Omental fat pad (tissue), 4 donors: ENCODE results near the gene CFP. TPM values are rescaled to one million over a fixed set of nuclear protein-coding genes. Genes with fewer than 3 reads are reported as not detected.

ENCODE experiments used
- ATAC-seq: fragments of 150-250 bp; one replicate; pipeline ENCODE4 v1.9.1; 2016; ENCODE audit warnings: mild to moderate bottlenecking, moderate library complexity; ENCODE audit not compliant: low FRiP score
- DNase-seq: peaks from one replicate; pipeline ENCODE4 v3.0.0-alpha.2; 2019; ENCODE audit warnings: low spot score
- total RNA-seq, 4 donors: library from RNA; depleted of rRNA; stranded (reverse); fragments of >200 nt; gene quantifications; one replicate each; pipeline ENCODE4 v1.1.0, GENCODE V29; 2016
- TF ChIP-seq, protein P1 (sequence below), 3 donors: fragments of 450-650 bp; IDR thresholded peaks; one replicate each; pipeline ENCODE4 v1.5.1; 2016 to 2017; ENCODE audit warnings: antibody characterized with exemption in 3 of 3, mild to moderate bottlenecking in 3 of 3, moderate library complexity in 2 of 3

CFP gene
- total RNA-seq, 4 donors from 2014 or later, result 7.4 to 53.9 (median 11.2) TPM

DNA sequence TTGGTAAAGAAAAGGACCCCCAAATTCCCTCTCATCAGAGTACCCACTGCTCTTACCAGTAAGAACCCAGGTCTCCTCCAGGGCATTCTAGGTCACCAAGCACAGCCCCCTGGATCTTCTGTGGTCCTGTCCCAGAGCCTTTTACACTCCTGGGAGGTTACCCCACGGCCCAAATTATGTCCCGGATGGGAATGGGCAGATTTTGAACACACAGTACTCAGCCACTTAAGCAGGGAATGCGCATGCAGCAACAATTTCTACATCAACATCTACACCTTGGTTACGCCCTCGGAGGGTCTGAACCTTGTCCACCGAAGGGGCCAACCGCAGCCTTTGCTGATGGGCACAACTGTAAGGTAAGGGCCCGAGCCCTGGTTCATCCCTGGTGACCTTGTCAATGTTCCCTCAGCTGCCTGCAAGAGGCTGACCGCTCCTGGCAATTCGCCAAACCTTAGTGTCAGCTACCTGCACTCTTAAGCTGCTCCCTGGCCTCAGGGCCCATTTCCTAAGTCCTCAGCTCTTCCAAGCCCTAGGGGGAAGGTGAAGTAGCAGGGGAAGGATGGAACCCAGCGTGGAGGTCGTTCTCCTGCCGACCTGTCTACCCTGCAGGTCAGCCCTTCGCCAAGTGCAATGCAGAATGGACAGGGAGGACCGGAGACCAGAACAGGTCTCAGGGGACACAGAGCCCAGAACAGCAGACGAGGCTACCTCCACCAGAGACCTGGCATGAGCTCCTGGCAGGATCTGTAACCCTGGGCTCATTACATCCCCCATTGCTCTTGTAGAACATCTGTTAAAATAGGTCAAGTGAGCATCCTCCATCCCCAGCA is 41.6 kb downstream of the CFP start:
- ATAC-seq (no peak), DNase-seq (no peak)
- TF ChIP-seq, protein P1, sequence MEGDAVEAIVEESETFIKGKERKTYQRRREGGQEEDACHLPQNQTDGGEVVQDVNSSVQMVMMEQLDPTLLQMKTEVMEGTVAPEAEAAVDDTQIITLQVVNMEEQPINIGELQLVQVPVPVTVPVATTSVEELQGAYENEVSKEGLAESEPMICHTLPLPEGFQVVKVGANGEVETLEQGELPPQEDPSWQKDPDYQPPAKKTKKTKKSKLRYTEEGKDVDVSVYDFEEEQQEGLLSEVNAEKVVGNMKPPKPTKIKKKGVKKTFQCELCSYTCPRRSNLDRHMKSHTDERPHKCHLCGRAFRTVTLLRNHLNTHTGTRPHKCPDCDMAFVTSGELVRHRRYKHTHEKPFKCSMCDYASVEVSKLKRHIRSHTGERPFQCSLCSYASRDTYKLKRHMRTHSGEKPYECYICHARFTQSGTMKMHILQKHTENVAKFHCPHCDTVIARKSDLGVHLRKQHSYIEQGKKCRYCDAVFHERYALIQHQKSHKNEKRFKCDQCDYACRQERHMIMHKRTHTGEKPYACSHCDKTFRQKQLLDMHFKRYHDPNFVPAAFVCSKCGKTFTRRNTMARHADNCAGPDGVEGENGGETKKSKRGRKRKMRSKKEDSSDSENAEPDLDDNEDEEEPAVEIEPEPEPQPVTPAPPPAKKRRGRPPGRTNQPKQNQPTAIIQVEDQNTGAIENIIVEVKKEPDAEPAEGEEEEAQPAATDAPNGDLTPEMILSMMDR (IDR thresholded peaks at IDR 0.05), result no peak

GRCh38 chrX:47587091-47587891 is 42.4 kb downstream of the CFP start:
- DNase-seq, result no peak
- TF ChIP-seq, protein P1 (IDR thresholded peaks at IDR 0.05), result no peak
- ATAC-seq, result peak; percentile 29

DNA sequence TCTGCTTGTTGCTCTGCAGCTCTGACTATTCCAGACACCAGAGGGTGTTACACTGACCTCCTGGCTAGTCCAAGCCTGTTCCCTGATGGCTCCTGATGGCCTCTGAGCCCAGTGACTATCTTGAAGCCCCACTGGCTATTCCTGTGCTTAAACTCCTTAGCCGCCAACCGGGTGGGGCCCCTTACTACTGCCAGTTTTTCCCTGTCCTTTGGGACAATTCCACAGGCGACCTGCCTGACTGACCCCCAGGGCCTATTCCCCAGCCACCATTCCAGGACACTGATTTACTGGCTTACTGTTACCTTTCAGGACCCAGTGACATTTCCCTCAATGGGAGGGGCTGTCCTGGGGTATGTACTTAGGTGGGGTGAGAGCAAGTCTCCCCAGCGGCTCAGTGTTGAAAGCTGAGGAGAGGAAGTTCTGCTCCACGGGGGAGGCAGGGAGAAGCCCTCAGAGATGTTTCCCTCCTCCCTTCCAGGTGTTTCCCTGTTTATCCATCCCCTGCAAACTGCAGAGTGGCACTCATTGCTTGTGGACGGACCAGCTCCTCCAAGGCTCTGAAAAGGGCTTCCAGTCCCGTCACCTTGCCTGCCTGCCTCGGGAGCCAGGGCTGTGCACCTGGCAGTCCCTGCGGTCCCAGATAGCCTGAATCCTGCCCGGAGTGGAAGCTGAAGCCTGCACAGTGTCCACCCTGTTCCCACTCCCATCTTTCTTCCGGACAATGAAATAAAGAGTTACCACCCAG is 43.5 kb downstream of the CFP start:
- DNase-seq (no peak), ATAC-seq (peak; percentile 9)
- TF ChIP-seq, protein P1 (IDR thresholded peaks at IDR 0.05), result no peak

DNA sequence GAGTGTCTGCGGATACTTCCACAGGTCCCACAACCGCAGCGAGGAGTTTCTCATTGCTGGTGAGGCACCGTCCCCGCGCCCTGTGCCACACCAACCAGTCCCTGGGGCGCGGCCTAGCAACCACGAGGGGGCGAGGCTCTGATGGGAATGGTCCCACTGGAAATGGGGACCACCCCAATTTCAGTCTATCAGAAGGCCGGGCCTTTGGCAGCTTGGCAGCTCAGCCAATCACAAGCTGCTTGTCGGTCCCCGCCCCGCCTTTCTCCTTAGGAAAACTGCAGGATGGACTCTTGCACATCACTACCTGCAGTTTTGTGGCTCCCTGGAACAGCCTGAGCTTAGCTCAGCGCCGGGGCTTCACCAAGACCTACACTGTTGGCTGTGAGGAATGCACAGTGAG is 44.5 kb downstream of the CFP start:
- DNase-seq, result no peak
- no peak for ATAC-seq
- TF ChIP-seq, protein P1 (IDR thresholded peaks at IDR 0.05), result no peak

DNA sequence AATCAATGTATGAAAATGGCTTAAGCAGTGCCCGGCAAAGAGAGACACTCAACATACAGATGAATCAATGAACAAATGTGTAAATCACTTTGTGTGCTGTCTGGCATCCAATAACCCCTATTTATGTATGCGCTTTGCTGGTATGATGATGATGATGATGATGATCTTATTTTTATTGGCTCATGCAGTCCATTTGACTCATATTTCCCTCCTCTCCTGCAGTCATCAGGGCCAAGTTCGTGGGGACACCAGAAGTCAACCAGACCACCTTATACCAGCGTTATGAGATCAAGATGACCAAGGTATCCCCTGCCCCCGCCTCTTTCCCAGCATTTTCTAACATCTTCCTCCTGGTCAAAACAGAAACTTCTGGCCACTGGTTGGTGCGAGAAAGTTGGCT is 45.0 kb downstream of the CFP start:
- DNase-seq, result no peak
- TF ChIP-seq, protein P1 (IDR thresholded peaks at IDR 0.05), result no peak
- ATAC-seq, result no peak

GRCh38 chrX:47583240-47583861 is 46.4 kb downstream of the CFP start:
- TF ChIP-seq, protein P1 (IDR thresholded peaks at IDR 0.05), result no peak
- ATAC-seq (no peak), DNase-seq (no peak)
